ENCODE measurements around the gene PLEKHH1. TPM values are rescaled to one million over a fixed set of nuclear protein-coding genes. Genes with fewer than 3 reads are reported as not detected.
A peak's percentile ranks its signal among the peaks of the same experiment; 100 is the strongest.

PLEKHH1 gene
- total RNA-seq, 1 donor from 2014 or later, result 46.3 TPM

GRCh38 chr14:67510121-67510520, 23.0 kb upstream of the PLEKHH1 start:
- DNase-seq (ENCODE audit: low spot score), result no peak

DNA sequence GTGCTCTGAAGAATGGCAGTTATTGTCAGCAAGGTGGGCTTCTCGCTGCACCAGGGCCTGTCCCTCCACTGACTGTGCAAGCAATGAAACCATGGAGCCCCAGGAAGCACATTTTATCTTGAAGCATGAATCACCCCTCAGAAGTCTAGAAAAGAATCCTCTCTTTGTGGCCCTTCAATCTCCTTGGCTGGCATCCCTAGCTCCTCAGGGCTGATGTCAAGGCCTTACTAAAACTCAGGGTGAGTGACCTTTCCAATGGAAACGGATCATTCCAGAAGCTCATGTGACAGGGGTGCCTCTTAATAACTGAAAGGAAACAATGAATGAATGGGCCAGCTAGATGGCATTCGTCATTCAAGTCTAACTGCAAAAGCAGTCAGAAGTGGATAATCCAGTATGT, 22.3 kb upstream of the PLEKHH1 start:
- no peak for DNase-seq (ENCODE audit: low spot score)

- DNase-seq (ENCODE audit: low spot score), result no peak
Measured at GRCh38 chr14:67512463-67513310, 20.4 kb upstream of the PLEKHH1 start.

GRCh38 chr14:67513631-67514108, 19.4 kb upstream of the PLEKHH1 start:
- no peak for DNase-seq (ENCODE audit: low spot score)

DNA sequence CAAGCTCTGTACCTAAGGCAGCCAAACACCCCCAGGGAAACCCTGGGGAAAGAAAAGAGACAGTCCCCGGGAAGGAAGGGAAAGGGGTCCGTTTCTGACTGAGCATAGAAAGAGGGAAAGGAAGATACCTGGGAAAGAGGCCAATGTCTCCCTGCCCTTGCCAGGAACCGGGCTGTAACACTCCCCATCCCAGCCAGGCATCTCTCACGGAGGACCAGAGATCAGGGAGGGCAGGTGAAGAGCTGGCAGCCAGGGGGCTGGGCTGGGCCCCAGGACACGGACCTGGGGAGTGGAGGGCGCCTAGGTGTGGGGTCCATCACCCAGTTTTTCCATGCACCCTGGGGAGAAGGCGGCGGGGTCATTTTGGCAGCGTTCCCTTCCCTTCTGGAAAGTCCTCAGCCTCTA, 18.9 kb upstream of the PLEKHH1 start:
- DNase-seq (ENCODE audit: low spot score), result no peak

DNA sequence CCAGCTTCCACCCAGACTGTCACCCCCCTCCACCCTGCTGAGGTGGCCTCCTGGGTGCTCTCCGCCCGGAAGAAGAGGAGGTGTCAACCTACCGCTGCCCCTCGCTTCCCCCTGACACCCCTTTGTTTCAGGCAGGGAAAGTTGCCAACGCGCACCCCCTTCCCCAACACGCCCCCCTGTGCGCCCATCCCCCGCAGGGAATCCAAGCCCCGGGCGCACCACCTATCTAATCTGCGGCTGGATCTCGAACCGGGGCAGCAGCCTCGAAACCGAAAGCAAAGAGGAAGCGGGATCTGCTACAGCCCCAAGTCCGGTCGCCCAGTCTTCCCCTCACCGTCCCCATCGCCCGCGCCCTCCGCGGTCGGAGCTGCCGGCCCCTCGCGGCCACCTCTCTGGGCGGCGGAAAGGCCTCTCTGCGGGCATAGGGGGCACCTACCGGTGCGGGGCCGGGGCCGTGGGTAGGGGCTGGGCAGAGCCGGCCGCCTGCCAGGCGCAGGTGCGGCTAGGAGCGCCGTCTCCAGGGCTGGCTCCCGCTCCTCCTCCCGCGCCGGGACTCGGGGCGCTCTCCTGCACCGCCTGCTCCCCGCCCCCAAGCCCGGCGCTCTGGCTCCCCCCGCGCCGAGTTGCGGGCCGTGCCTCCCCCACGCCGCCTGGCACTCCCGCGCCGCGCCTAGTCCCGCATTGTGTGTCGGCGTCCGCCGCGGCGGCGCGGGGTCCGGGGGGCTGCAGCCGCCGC, 18.3 kb upstream of the PLEKHH1 start:
- DNase-seq (ENCODE audit: low spot score), result peak; percentile 54

DNA sequence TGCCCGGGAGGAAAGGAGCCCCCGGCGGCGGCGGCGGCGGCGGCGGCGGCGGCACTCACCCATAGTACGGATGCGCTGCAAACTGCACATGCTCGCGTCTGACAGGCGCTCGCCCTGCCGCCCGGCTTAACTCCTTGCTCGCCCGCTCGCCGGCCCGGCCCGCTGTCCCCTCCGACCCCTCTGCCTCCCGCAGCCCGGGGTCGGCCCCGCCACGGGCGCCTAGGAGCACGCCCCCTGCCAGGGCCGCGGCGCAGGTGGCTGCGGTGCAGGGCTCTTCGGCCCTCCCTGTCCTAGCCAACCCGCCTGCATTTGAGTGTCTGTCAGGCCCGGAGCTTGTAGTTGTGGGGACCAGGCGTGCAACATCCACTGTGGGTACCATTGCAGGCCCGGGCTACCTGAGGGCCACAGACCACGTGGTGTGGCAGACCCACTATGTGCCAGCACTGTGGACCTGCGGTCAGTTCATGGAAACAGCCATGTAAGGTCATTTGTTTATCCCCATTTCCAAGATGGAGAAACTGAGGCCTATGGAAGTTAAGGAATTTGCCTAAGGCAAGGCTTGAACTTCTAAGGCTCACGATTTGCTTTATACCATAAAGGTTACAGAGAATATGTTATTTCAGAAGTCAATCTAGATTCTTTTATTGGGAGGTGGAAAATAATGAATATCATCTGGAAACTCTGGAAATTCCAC, 17.6 kb upstream of the PLEKHH1 start:
- DNase-seq (ENCODE audit: low spot score), result no peak

GRCh38 chr14:67516676-67517075, 16.4 kb upstream of the PLEKHH1 start:
- no peak for DNase-seq (ENCODE audit: low spot score)

- no peak for DNase-seq (ENCODE audit: low spot score)
Measured at GRCh38 chr14:67517083-67517482, 16.0 kb upstream of the PLEKHH1 start.

DNA sequence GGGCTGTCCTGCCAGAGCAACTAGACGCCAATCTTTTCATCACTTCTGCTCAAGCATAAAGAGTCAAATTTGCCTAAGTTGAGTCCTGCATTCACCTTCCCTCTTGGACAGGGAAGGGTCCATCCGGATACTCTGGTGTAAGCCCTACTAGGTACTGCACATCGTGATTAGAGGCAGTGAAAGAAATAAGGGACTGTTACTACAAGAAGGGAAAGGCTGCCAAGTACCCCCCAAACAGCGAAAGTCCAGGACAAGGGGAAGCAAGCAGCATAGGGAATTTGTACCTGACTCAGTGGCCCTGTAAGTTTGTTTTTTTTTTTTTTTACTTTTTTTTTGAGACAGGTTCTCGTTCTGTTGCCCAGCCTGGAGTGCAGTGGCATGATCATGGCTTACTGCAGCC, 13.7 kb upstream of the PLEKHH1 start:
- no peak for DNase-seq (ENCODE audit: low spot score)

GRCh38 chr14:67520482-67520881, 12.6 kb upstream of the PLEKHH1 start:
- DNase-seq (ENCODE audit: low spot score), result no peak

GRCh38 chr14:67522270-67522669, 10.8 kb upstream of the PLEKHH1 start:
- DNase-seq (ENCODE audit: low spot score), result no peak

- no peak for DNase-seq (ENCODE audit: low spot score)
Measured at GRCh38 chr14:67523764-67524633, 9.1 kb upstream of the PLEKHH1 start.

GRCh38 chr14:67524634-67524963, 8.5 kb upstream of the PLEKHH1 start:
- no peak for DNase-seq (ENCODE audit: low spot score)

DNA sequence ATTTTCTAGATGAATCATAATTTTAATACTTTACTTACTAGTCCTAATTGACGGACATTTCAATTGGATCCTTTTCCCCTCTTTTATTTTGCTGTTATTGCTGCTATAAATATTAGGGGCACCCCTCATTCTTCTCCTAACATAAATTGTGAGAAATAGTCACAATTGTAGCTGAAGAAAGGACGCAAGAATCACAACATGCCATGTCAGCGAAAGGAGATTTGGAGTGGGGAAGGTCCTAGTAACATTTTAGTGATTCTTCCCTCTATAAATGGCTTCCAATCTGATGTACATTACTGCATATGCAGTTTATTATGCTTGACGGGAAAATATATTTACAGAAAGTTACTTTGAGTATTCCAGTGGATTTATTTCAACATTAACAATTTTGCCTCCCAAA, 7.7 kb upstream of the PLEKHH1 start:
- no peak for DNase-seq (ENCODE audit: low spot score)

DNA sequence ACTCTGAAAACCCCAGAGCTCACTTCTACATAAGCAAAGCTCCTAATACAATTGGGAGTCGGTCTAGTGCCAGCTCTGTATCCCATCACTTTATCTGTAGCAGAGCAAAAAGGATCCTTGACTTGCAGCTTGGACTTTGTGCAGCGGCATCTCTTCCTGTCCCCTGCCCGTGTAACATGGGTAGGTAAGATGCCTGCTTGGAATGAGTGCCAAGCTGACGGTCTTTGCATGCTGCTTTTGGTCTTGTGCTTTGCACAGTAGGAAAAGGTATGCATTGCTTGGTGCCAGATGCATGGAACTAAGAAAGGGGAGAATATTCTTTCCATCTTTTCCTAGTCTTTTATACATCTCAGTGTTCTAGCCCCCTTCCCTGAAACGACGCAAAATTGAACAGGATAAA, 6.9 kb upstream of the PLEKHH1 start:
- no peak for DNase-seq (ENCODE audit: low spot score)

GRCh38 chr14:67526676-67527459, 6.2 kb upstream of the PLEKHH1 start:
- no peak for DNase-seq (ENCODE audit: low spot score)

GRCh38 chr14:67527756-67528155, 5.3 kb upstream of the PLEKHH1 start:
- DNase-seq (ENCODE audit: low spot score), result no peak

GRCh38 chr14:67528276-67528675, 4.8 kb upstream of the PLEKHH1 start:
- no peak for DNase-seq (ENCODE audit: low spot score)

All from ureter (tissue), 1 donor.